Fibroblast of skin of back (primary cell): Measurements from ENCODE around the gene DCBLD2.

Experiments
- DNase-seq: peaks from one replicate; pipeline ENCODE4 v3.0.0-alpha.2; 2013

DCBLD2 gene

GRCh38 chr3:98765721-98766120 is 135.8 kb downstream of the DCBLD2 start:
- no peak for DNase-seq

- DNase-seq, result no peak
These were observed 137.0 kb downstream of the DCBLD2 start for GRCh38 chr3:98764472-98764884.

- DNase-seq, result no peak
These were observed 137.6 kb downstream of the DCBLD2 start for GRCh38 chr3:98763819-98764418.

- DNase-seq, result no peak
These were observed 138.4 kb downstream of the DCBLD2 start, which contains the start of gene ST3GAL6 for GRCh38 chr3:98763076-98763475. ST3GAL6 (plus strand) TSS chr3:98763340; CDS start chr3:98768441, 5,101 bp downstream.

GRCh38 chr3:98761643-98762229 is 139.8 kb downstream of the DCBLD2 start:
- DNase-seq, result no peak

- DNase-seq, result no peak
These were observed 141.9 kb downstream of the DCBLD2 start for GRCh38 chr3:98759629-98760028.

GRCh38 chr3:98755601-98756000 is 145.9 kb downstream of the DCBLD2 start:
- DNase-seq, result no peak

- no peak for DNase-seq
These were observed 147.0 kb downstream of the DCBLD2 start for GRCh38 chr3:98754483-98754882.

- no peak for DNase-seq
These were observed 151.1 kb downstream of the DCBLD2 start for GRCh38 chr3:98750276-98750919.

GRCh38 chr3:98746882-98747281 is 154.6 kb downstream of the DCBLD2 start:
- DNase-seq, result no peak

- no peak for DNase-seq
These were observed 155.4 kb downstream of the DCBLD2 start for GRCh38 chr3:98746122-98746521.
